Activated CD8-positive, alpha-beta memory T cell treated with anti-CD3 and anti-CD28 coated beads, Interleukin-2, amount 10 ng/mL, durations not matched to agents 7 days and 5 days (primary cell): ENCODE results near the gene BTG2. TPM values are rescaled to one million over a fixed set of nuclear protein-coding genes. Genes with fewer than 3 reads are reported as not detected.

Experiments used
- ATAC-seq: fragments of 150-1000 bp; cut with Tn5 transposase; one replicate; pipeline ENCODE4 v1.10.0; 2021; ENCODE audit warnings: moderate library complexity
- CTCF ChIA-PET: fragments of 350-600 bp; sonication (Branson Sonifier 250); formaldehyde crosslinking; loops from one replicate; lab custom pipeline; 2021; ENCODE audit warnings: antibody characterized with exemption; lab: Charles Lee
- DNase-seq: peaks from one replicate; pipeline ENCODE4 v3.0.0-alpha.2; 2020
- H3K27ac Mint-ChIP-seq: one replicate; pipeline ENCODE4 v1.8.0; 2021; ENCODE audit warnings: mild to moderate bottlenecking, mixed read lengths
- H3K27me3 Mint-ChIP-seq: one replicate; pipeline ENCODE4 v1.8.0; 2021; ENCODE audit warnings: mixed read lengths
- H3K36me3 Mint-ChIP-seq: one replicate; pipeline ENCODE4 v1.8.0; 2021; ENCODE audit warnings: mild to moderate bottlenecking, mixed read lengths
- H3K4me1 Mint-ChIP-seq: one replicate; pipeline ENCODE4 v1.8.0; 2021; ENCODE audit warnings: mixed read lengths
- H3K4me3 Mint-ChIP-seq: one replicate; pipeline ENCODE4 v1.8.0; 2021; ENCODE audit warnings: mild to moderate bottlenecking, moderate library complexity, mixed read lengths
- H3K9me3 Mint-ChIP-seq: one replicate; pipeline ENCODE4 v1.8.0; 2022; ENCODE audit warnings: low read depth, mixed read lengths
- total RNA-seq, 2 experiments: library from RNA; stranded (reverse); gene quantifications; one replicate each; pipeline ENCODE4 v1.2.3, GENCODE V29; 2021

Gene BTG2
- total RNA-seq, 2 experiments from 2014 or later, result 72.2 to 142 TPM

GRCh38 chr1:203278885-203279406, 26.4 kb upstream of the BTG2 start:
- Mint-ChIP-seq H3K27me3 (no peaks in the 10 kb centered on the region), H3K9me3 (no peaks in the 10 kb centered on the region), H3K4me1 (peaks cover 53% of the 10 kb centered on the region), H3K27ac (peak overlapping the region; percentile 58), H3K4me3 (no peak overlapping the region), H3K36me3 (no peaks in the 10 kb centered on the region)
- no peak for ATAC-seq
- DNase-seq, result no peak
- CTCF ChIA-PET, result interaction anchor here (0.6 to 21.9 kb wide), 6 partner anchors 9 to 61 kb away, joined by 3 to 806 read pairs (median 76); partner anchors contain the start of gene BTG2

GRCh38 chr1:203280061-203280460, 25.3 kb upstream of the BTG2 start:
- H3K4me3 Mint-ChIP-seq, result no peak overlapping the region
- H3K4me1 Mint-ChIP-seq, result peaks cover 46% of the 10 kb centered on the region
- H3K36me3 Mint-ChIP-seq, result no peaks in the 10 kb centered on the region
- no peaks in the 10 kb centered on the region for H3K27me3 Mint-ChIP-seq
- no peak for ATAC-seq
- H3K27ac Mint-ChIP-seq, result peak overlapping the region; percentile 33
- CTCF ChIA-PET, result interaction anchor here (1.8 to 21.9 kb wide), 6 partner anchors 8 to 312 kb away, joined by 3 to 806 read pairs (median 76); partner anchors contain the start of gene BTG2
- DNase-seq, result no peak
- H3K9me3 Mint-ChIP-seq, result no peaks in the 10 kb centered on the region

- CTCF ChIA-PET, result interaction anchor here (1.1 to 21.9 kb wide), 6 partner anchors 8 to 313 kb away, joined by 3 to 806 read pairs (median 36); partner anchors contain the start of gene BTG2
- H3K36me3 Mint-ChIP-seq, result no peaks in the 10 kb centered on the region
These were observed 24.3 kb upstream of the BTG2 start for GRCh38 chr1:203281033-203281432.

GRCh38 chr1:203281851-203282661, 23.3 kb upstream of the BTG2 start:
- H3K4me1 Mint-ChIP-seq, result peaks cover 46% of the 10 kb centered on the region
- DNase-seq (no peak), ATAC-seq (no peak)
- H3K9me3 Mint-ChIP-seq, result no peaks in the 10 kb centered on the region
- no peak overlapping the region for H3K4me3 Mint-ChIP-seq
- CTCF ChIA-PET, result interaction anchor here (1.1 to 21.9 kb wide), 7 partner anchors 9 to 314 kb away, joined by 3 to 806 read pairs (median 7); partner anchors contain the start of gene BTG2
- H3K27me3 Mint-ChIP-seq, result no peaks in the 10 kb centered on the region
- no peaks in the 10 kb centered on the region for H3K36me3 Mint-ChIP-seq
- no peak overlapping the region for H3K27ac Mint-ChIP-seq

More at GRCh38 chr1:203281033-203281432, 24.3 kb upstream of the BTG2 start:
- H3K27ac Mint-ChIP-seq, result no peak overlapping the region
- peaks cover 44% of the 10 kb centered on the region for H3K4me1 Mint-ChIP-seq
- H3K9me3 Mint-ChIP-seq, result no peaks in the 10 kb centered on the region
- no peaks in the 10 kb centered on the region for H3K27me3 Mint-ChIP-seq
- ATAC-seq (no peak), DNase-seq (no peak)
- no peak overlapping the region for H3K4me3 Mint-ChIP-seq

DNA sequence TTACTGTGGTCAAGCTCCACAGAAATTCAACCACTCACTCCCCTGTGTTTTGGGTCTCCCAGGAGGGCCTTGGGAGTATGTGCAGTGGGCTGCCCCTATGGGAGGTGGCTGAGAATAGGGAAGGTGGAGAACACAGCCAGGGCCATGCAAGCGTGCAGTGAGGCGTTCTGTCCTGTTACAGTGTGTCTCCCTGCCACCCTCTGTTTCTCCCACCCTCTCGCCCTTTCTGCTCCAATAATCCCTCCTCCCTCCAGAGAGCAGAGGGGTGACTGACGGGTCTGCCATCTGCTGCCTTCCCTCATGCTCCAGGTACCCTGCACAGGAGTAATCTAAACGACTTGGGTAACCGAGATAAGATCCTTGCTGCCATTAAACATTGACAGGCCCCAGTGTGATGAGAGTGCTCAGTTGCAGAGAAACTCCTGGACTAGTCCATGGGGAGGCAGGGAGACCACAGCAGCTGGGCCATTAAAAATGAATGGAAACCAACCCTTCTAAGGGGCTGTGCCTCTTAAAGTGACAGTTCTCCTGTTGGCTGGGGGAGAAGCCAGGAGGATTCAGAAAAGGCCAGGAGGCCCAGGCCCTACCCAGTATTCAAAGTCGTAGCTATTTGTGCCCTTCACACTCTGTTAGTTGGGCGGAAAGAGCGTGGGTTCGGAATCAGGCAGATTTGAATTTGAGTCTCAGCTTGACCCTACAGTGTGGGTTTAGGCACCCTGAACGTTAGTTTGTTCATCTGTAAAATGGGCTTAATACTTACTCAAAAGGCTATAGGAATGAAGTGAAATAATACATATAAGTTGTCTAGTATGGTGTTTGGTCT, 22.4 kb upstream of the BTG2 start:
- H3K27ac Mint-ChIP-seq, result no peak overlapping the region
- H3K4me3 Mint-ChIP-seq, result no peak overlapping the region
- DNase-seq (no peak), ATAC-seq (no peak)
- H3K36me3 Mint-ChIP-seq, result no peaks in the 10 kb centered on the region
- peaks cover 46% of the 10 kb centered on the region for H3K4me1 Mint-ChIP-seq
- CTCF ChIA-PET, result interaction anchor here (0.8 to 21.9 kb wide), 10 partner anchors 6 to 205 kb away, joined by 3 to 345 read pairs (median 6); partner anchors contain the start of gene BTG2
- H3K27me3 Mint-ChIP-seq, result no peaks in the 10 kb centered on the region
- H3K9me3 Mint-ChIP-seq, result no peaks in the 10 kb centered on the region

DNA sequence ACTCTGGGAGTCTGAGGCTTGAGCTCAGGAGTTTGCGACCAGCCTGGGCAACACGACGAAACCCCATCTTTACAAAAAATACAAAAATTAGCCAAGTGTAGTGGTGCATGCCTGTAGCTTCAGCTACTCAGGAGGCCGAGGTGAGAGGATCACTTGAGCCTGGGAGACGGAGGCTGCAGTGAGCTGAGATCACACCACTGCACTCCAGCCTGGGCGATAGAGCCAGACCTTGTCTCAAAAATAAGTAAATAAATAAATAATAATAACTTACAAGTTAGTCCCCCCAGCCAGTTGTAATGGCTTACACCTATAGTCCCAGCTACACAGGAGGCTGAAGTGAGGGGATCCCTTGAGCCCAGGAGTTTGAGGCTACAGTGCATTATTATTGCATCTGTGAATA, 21.7 kb upstream of the BTG2 start:
- CTCF ChIA-PET, result interaction anchor here (0.8 to 21.9 kb wide), 12 partner anchors 7 to 205 kb away, joined by 3 to 345 read pairs (median 4); partner anchors contain the start of gene BTG2
- H3K9me3 Mint-ChIP-seq, result no peaks in the 10 kb centered on the region
- H3K4me3 Mint-ChIP-seq, result no peak overlapping the region

GRCh38 chr1:203284411-203285123, 20.8 kb upstream of the BTG2 start:
- Mint-ChIP-seq H3K4me1 (peaks cover 50% of the 10 kb centered on the region), H3K4me3 (no peak overlapping the region), H3K27ac (no peak overlapping the region), H3K9me3 (no peaks in the 10 kb centered on the region), H3K27me3 (no peaks in the 10 kb centered on the region), H3K36me3 (no peaks in the 10 kb centered on the region)
- CTCF ChIA-PET, result interaction anchor here (1.0 to 21.9 kb wide), 7 partner anchors 8 to 50 kb away, joined by 3 to 345 read pairs (median 5); partner anchors contain the start of gene BTG2
- no peak for DNase-seq
- no peak for ATAC-seq

More for the DNA sequence above, 21.7 kb upstream of the BTG2 start:
- H3K27ac Mint-ChIP-seq, result no peak overlapping the region
- ATAC-seq (no peak), DNase-seq (no peak)
- H3K36me3 Mint-ChIP-seq, result no peaks in the 10 kb centered on the region
- peaks cover 46% of the 10 kb centered on the region for H3K4me1 Mint-ChIP-seq
- no peaks in the 10 kb centered on the region for H3K27me3 Mint-ChIP-seq

GRCh38 chr1:203286161-203286984, 18.9 kb upstream of the BTG2 start:
- CTCF ChIA-PET, result interaction anchor here (0.8 to 21.9 kb wide), 8 partner anchors 10 to 340 kb away, joined by 3 to 345 read pairs (median 45); partner anchors contain the start of genes ATP2B4 and BTG2
- Mint-ChIP-seq H3K27me3 (no peaks in the 10 kb centered on the region), H3K36me3 (no peaks in the 10 kb centered on the region), H3K9me3 (no peaks in the 10 kb centered on the region), H3K4me3 (no peak overlapping the region), H3K4me1 (peaks cover 65% of the 10 kb centered on the region), H3K27ac (peak overlapping the region; percentile 99)
- no peak for ATAC-seq
- DNase-seq, result no peak

GRCh38 chr1:203287109-203287893, 18.0 kb upstream of the BTG2 start:
- Mint-ChIP-seq H3K36me3 (no peaks in the 10 kb centered on the region), H3K4me3 (peak overlapping the region; percentile 56), H3K9me3 (no peaks in the 10 kb centered on the region), H3K27ac (peak overlapping the region; percentile 99), H3K4me1 (peaks cover 70% of the 10 kb centered on the region), H3K27me3 (no peaks in the 10 kb centered on the region)
- ATAC-seq, result peak; percentile 43
- peak; percentile 94 for DNase-seq
- CTCF ChIA-PET, result interaction anchor here (0.8 to 21.9 kb wide), 11 partner anchors 11 to 339 kb away, joined by 3 to 345 read pairs (median 5); partner anchors contain the start of genes ATP2B4 and BTG2

DNA sequence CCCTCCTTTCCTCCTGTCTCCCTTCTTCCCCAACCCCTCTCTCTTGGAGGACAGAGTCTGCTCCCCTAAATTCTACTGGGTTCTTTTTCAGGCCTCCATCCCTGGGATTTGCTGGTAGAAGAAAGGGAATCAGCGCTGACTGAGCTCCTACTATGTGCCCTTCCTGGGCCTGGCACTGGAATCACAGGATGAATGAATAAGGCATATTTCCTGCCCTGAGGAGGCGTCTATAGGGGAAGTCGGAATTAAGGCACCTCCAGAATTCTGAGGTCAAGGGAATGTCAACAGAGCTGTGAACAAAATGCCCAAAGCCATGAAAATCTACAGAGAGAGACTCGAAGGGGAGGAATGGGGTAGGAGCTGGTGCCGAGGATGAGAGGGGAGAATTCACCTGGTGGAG, 17.4 kb upstream of the BTG2 start:
- ATAC-seq (no peak), DNase-seq (no peak)
- H3K4me3 Mint-ChIP-seq, result peak overlapping the region; percentile 56
- H3K9me3 Mint-ChIP-seq, result no peaks in the 10 kb centered on the region
- peaks cover 70% of the 10 kb centered on the region for H3K4me1 Mint-ChIP-seq
- H3K27ac Mint-ChIP-seq, result peak overlapping the region; percentile 99
- CTCF ChIA-PET, result interaction anchor here (0.9 to 21.9 kb wide), 10 partner anchors 11 to 51 kb away, joined by 3 to 345 read pairs (median 4); partner anchors contain the start of gene BTG2
- no peaks in the 10 kb centered on the region for H3K36me3 Mint-ChIP-seq
- H3K27me3 Mint-ChIP-seq, result no peaks in the 10 kb centered on the region

GRCh38 chr1:203288400-203288799, 16.9 kb upstream of the BTG2 start:
- CTCF ChIA-PET, result interaction anchor here (0.9 to 10.3 kb wide), 10 partner anchors 10 to 51 kb away, joined by 3 to 128 read pairs (median 6); partner anchors contain the start of gene BTG2
- no peaks in the 10 kb centered on the region for H3K36me3 Mint-ChIP-seq

More at GRCh38 chr1:203288400-203288799, 16.9 kb upstream of the BTG2 start:
- ATAC-seq (no peak), DNase-seq (no peak)
- Mint-ChIP-seq H3K4me1 (peaks cover 70% of the 10 kb centered on the region), H3K27ac (peak overlapping the region; percentile 99), H3K27me3 (no peaks in the 10 kb centered on the region), H3K9me3 (no peaks in the 10 kb centered on the region), H3K4me3 (no peak overlapping the region)
